GM10248 (cell line): Measurements from ENCODE around the gene CASZ1.

Experiments
- CTCF ChIA-PET: fragments of 300-600 bp; sonication (Branson Sonifier 250); formaldehyde crosslinking; extraction: SDS; loops from one replicate; lab custom pipeline; 2021; ENCODE audit warnings: antibody characterized with exemption; lab: Yijun Ruan, JAX
- POLR2A ChIA-PET: fragments of 350-650 bp; sonication (Branson Sonifier 250); formaldehyde crosslinking; extraction: SDS; loops from one replicate; lab custom pipeline; 2020; ENCODE audit warnings: antibody characterized with exemption; lab: Yijun Ruan, JAX
- DNase-seq: peaks from one replicate; pipeline ENCODE4 v3.0.0; 2012; ENCODE audit errors: extremely low spot score
- CTCF ChIP-seq: IDR thresholded peaks from 2 replicates; pipeline ENCODE4 v1.5.1; 2012; ENCODE audit warnings: mild to moderate bottlenecking, low read depth; ENCODE audit errors: extremely low read depth, missing control alignments, control extremely low read depth

CASZ1 gene

GRCh38 chr1:10608690-10609089 lies 187.8 kb downstream of the CASZ1 start:
- TF ChIP-seq CTCF, result no peak
- POLR2A ChIA-PET, result no interaction called here
- DNase-seq, result no peak
- CTCF ChIA-PET, result interaction anchor here (0.6 to 1.0 kb wide), 2 partner anchors 22 to 137 kb away, joined by 3 read pairs; no protein-coding TSS in a partner anchor

- POLR2A ChIA-PET, result no interaction called here
- CTCF ChIA-PET, result interaction anchor here (1.5 kb wide), 1 partner anchor 20 kb away, joined by 6 read pairs; no protein-coding TSS in a partner anchor
- no peak for DNase-seq
- TF ChIP-seq CTCF, result no peak
Measured at GRCh38 chr1:10607228-10607627, 189.2 kb downstream of the CASZ1 start.

- no peak for TF ChIP-seq CTCF
- ChIA-PET CTCF (interaction anchor here (1.5 kb wide), 1 partner anchor 19 kb away, joined by 6 read pairs; no protein-coding TSS in a partner anchor), POLR2A (no interaction called here)
- DNase-seq, result no peak
Measured at GRCh38 chr1:10606064-10606463, 190.4 kb downstream of the CASZ1 start.

- POLR2A ChIA-PET, result no interaction called here
- DNase-seq, result no peak
- CTCF ChIA-PET, result no interaction called here
- no peak for TF ChIP-seq CTCF
Measured at GRCh38 chr1:10604966-10605365, 191.5 kb downstream of the CASZ1 start.

- DNase-seq, result no peak
- ChIA-PET POLR2A (no interaction called here), CTCF (interaction anchor here (1.0 to 1.3 kb wide), 3 partner anchors 9 to 96 kb away, joined by 3 read pairs; no protein-coding TSS in a partner anchor)
- TF ChIP-seq CTCF, result no peak
Measured at GRCh38 chr1:10602936-10603335, 193.5 kb downstream of the CASZ1 start.

- no peak for DNase-seq
- no peak for TF ChIP-seq CTCF
- ChIA-PET POLR2A (no interaction called here), CTCF (interaction anchor here (1.8 kb wide), 1 partner anchor 11 kb away, joined by 4 read pairs; no protein-coding TSS in a partner anchor)
Measured at GRCh38 chr1:10601342-10602070, 194.9 kb downstream of the CASZ1 start.
